ENCODE data around the gene SLC1A5.

- TF ChIP-seq CTCF (IDR thresholded peaks at IDR 0.05) (no peak), POLR2A (IDR thresholded peaks at IDR 0.05) (no peak)
These were observed 559 bp upstream of the SLC1A5 start for GRCh38 chr19:46788968-46789338.

All from testis (tissue), 2 donors.